HCT116 (cell line): ENCODE results near the gene NCSTN.

Experiments used
- EGR1 ChIP-seq: IDR thresholded peaks from 2 replicates; pipeline ENCODE4 v1.6.1; 2012; ENCODE audit warnings: low read depth
- EZH2 ChIP-seq: fragments of 200-600 bp; sonication (generic); IDR thresholded peaks from 2 replicates; pipeline ENCODE4 v1.6.1; 2017; ENCODE audit warnings: antibody characterized with exemption, mixed run types
- EZH2phosphoT487 ChIP-seq: fragments of 200-600 bp; IDR thresholded peaks from 2 replicates; pipeline ENCODE4 v1.6.1; 2018; ENCODE audit warnings: antibody characterized with exemption, borderline replicate concordance
- FOSL1 ChIP-seq: IDR thresholded peaks from 2 replicates; pipeline ENCODE4 v1.6.1; 2012; ENCODE audit warnings: low read depth
- POLR2A ChIP-seq: IDR thresholded peaks from 2 replicates; pipeline ENCODE4 v1.7.0; 2011; ENCODE audit warnings: borderline replicate concordance; ENCODE audit not compliant: insufficient read depth, insufficient read length; ENCODE audit errors: extremely low read depth
- POLR2AphosphoS5 ChIP-seq: IDR thresholded peaks from 2 replicates; pipeline ENCODE4 v1.6.1; 2011; ENCODE audit warnings: mild to moderate bottlenecking, low read depth, low read length, moderate library complexity
- SIN3A ChIP-seq: IDR thresholded peaks from 2 replicates; pipeline ENCODE4 v1.6.1; 2012; ENCODE audit warnings: low read depth
- SP1 ChIP-seq: IDR thresholded peaks from 2 replicates; pipeline ENCODE4 v1.6.1; 2012; ENCODE audit warnings: low read depth
- TCF7L2 ChIP-seq: IDR thresholded peaks from 2 replicates; pipeline ENCODE4 v1.7.0; 2011; ENCODE audit warnings: borderline replicate concordance, inconsistent platforms; ENCODE audit not compliant: insufficient read depth, insufficient read length; ENCODE audit errors: extremely low read depth
- TF ChIP-seq, protein P1 (sequence below), 3 experiments: fragments of 200-600 bp in 1 of 3; sonication (generic) in 1 of 3; IDR thresholded peaks in 2 of 3; conservative IDR thresholded peaks in 1 of 3; 2 replicates each; pipeline ENCODE4 v1.5.1; 2012 to 2017; ENCODE audit warnings: low read depth in 2 of 3, low read length in 2 of 3, antibody characterized with exemption in 1 of 3, borderline replicate concordance in 1 of 3, control low read depth in 1 of 3, mild to moderate bottlenecking in 1 of 3, mixed read lengths in 1 of 3, mixed run types in 1 of 3, moderate library complexity in 1 of 3; ENCODE audit not compliant: insufficient read depth in 1 of 3
- TF ChIP-seq, protein P2 (sequence below): IDR thresholded peaks from 2 replicates; pipeline ENCODE4 v1.6.1; 2012; ENCODE audit warnings: low read depth

DNA sequence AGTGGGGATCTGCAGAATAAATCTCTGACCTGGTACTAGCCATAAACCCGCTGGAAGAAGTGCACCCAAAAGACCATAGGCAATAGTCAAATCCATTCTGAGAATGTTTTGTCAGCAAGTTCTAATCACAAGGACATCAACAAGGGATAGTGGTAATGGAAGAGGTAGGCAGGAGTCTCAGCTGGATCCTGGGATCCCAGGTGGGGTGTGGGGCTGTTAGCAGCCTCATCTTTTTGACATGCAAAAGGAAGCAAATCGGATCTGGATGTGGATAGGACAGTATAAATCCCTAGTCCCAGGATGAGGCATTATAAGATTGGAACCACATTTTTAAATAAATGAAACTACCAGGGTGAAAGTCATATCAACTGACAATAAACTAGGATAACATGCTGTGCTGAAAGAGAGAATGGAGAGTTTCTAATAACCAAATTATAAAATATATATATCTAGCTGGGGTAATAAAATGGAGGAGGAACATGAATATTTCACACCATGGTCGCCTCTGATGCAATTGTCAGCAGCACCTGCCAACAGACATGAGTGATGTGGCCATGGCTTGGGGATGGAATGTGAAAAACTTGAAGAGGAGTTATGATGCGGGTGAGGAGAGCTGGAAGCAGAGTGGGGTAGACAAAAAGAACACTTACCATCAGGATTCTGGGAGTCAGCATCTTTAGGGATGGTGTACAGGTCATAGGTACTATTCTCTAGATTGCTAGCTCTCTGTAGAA is 34.6 kb upstream of the NCSTN start:
- TF ChIP-seq POLR2A (no peak), TCF7L2 (no peak), POLR2AphosphoS5 (no peak), SIN3A (no peak), EZH2 (no peak), EZH2phosphoT487 (no peak), SP1 (no peak), EGR1 (no peak), FOSL1 (no peak)
- TF ChIP-seq, protein P1, sequence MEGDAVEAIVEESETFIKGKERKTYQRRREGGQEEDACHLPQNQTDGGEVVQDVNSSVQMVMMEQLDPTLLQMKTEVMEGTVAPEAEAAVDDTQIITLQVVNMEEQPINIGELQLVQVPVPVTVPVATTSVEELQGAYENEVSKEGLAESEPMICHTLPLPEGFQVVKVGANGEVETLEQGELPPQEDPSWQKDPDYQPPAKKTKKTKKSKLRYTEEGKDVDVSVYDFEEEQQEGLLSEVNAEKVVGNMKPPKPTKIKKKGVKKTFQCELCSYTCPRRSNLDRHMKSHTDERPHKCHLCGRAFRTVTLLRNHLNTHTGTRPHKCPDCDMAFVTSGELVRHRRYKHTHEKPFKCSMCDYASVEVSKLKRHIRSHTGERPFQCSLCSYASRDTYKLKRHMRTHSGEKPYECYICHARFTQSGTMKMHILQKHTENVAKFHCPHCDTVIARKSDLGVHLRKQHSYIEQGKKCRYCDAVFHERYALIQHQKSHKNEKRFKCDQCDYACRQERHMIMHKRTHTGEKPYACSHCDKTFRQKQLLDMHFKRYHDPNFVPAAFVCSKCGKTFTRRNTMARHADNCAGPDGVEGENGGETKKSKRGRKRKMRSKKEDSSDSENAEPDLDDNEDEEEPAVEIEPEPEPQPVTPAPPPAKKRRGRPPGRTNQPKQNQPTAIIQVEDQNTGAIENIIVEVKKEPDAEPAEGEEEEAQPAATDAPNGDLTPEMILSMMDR (IDR thresholded peaks at IDR 0.05 in 2 of 3, conservative IDR thresholded peaks at IDR 0.05 in 1 of 3; ENCODE audit: borderline replicate concordance in 1 of 3, insufficient read depth in 1 of 3, low read depth in 2 of 3, low read length in 2 of 3): no peak
- TF ChIP-seq, protein P2, sequence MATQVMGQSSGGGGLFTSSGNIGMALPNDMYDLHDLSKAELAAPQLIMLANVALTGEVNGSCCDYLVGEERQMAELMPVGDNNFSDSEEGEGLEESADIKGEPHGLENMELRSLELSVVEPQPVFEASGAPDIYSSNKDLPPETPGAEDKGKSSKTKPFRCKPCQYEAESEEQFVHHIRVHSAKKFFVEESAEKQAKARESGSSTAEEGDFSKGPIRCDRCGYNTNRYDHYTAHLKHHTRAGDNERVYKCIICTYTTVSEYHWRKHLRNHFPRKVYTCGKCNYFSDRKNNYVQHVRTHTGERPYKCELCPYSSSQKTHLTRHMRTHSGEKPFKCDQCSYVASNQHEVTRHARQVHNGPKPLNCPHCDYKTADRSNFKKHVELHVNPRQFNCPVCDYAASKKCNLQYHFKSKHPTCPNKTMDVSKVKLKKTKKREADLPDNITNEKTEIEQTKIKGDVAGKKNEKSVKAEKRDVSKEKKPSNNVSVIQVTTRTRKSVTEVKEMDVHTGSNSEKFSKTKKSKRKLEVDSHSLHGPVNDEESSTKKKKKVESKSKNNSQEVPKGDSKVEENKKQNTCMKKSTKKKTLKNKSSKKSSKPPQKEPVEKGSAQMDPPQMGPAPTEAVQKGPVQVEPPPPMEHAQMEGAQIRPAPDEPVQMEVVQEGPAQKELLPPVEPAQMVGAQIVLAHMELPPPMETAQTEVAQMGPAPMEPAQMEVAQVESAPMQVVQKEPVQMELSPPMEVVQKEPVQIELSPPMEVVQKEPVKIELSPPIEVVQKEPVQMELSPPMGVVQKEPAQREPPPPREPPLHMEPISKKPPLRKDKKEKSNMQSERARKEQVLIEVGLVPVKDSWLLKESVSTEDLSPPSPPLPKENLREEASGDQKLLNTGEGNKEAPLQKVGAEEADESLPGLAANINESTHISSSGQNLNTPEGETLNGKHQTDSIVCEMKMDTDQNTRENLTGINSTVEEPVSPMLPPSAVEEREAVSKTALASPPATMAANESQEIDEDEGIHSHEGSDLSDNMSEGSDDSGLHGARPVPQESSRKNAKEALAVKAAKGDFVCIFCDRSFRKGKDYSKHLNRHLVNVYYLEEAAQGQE: no peak
